Measurements from ENCODE around the gene CNOT9.

The CNOT9 gene

GRCh38 chr2:218578272-218578877 lies 9.7 kb downstream of the CNOT9 start:
- no peak for DNase-seq

- no peak for DNase-seq
Measured at GRCh38 chr2:218582076-218582475, 13.4 kb downstream of the CNOT9 start.

GRCh38 chr2:218583983-218584850 lies 15.6 kb downstream of the CNOT9 start:
- DNase-seq = no peak

GRCh38 chr2:218585541-218585940 lies 16.9 kb downstream of the CNOT9 start:
- DNase-seq = no peak

- DNase-seq = peak; percentile 99
Measured at GRCh38 chr2:218605432-218605831, 36.8 kb downstream of the CNOT9 start.

- peak; percentile 36 for DNase-seq
Measured at GRCh38 chr2:218607436-218608115, 38.9 kb downstream of the CNOT9 start, which contains the start of gene PLCD4. Gene PLCD4, plus strand, starts transcription at chr2:218607899. Its CDS starts 7,841 bp downstream, at chr2:218615740.

- no peak for DNase-seq
Measured at GRCh38 chr2:218615868-218616315, 47.3 kb downstream of the CNOT9 start.

GRCh38 chr2:218618102-218618860 lies 49.6 kb downstream of the CNOT9 start:
- DNase-seq = peak; percentile 31

- no peak for DNase-seq
Measured at GRCh38 chr2:218621007-218621406, 52.4 kb downstream of the CNOT9 start.

- DNase-seq = no peak
Measured at GRCh38 chr2:218622606-218623365, 54.1 kb downstream of the CNOT9 start.

- no peak for DNase-seq
Measured at GRCh38 chr2:218623366-218623705, 54.7 kb downstream of the CNOT9 start.

- DNase-seq = no peak
Measured at GRCh38 chr2:218626369-218626768, 57.7 kb downstream of the CNOT9 start.

GRCh38 chr2:218627939-218628338 lies 59.3 kb downstream of the CNOT9 start:
- no peak for DNase-seq

- peak; percentile 22 for DNase-seq
Measured at GRCh38 chr2:218631837-218632236, 63.2 kb downstream of the CNOT9 start.

GRCh38 chr2:218635719-218636118 lies 67.1 kb downstream of the CNOT9 start:
- DNase-seq = no peak

GRCh38 chr2:218638372-218638771 lies 69.7 kb downstream of the CNOT9 start:
- DNase-seq = no peak

- DNase-seq = no peak
Measured at GRCh38 chr2:218642121-218642656, 73.5 kb downstream of the CNOT9 start.

- no peak for DNase-seq
Measured at GRCh38 chr2:218642786-218643185, 74.1 kb downstream of the CNOT9 start.

GRCh38 chr2:218643751-218644310 lies 75.2 kb downstream of the CNOT9 start:
- DNase-seq = no peak

GRCh38 chr2:218644721-218645120 lies 76.1 kb downstream of the CNOT9 start:
- DNase-seq = no peak

- DNase-seq = no peak
Measured at GRCh38 chr2:218645126-218645525, 76.5 kb downstream of the CNOT9 start.
